Upper lobe of right lung (tissue), 1 donor: ENCODE measurements around the gene SLC2A6. TPM values are rescaled to one million over a fixed set of nuclear protein-coding genes. Genes with fewer than 3 reads are reported as not detected.

Experiments
- ATAC-seq: fragments of 200-7000 bp; cut with Tn5 transposase; one replicate; pipeline ENCODE4 v1.9.1; 2020; ENCODE audit warnings: mild to moderate bottlenecking, moderate library complexity
- DNase-seq: peaks from one replicate; pipeline ENCODE4 v3.0.0-alpha.2; 2020
- H3K27ac ChIP-seq: fragments of 200-600 bp; one replicate; pipeline ENCODE4 v1.8.0; 2022
- H3K27me3 ChIP-seq: fragments of 200-600 bp; one replicate; pipeline ENCODE4 v1.8.0; 2022; ENCODE audit warnings: mild to moderate bottlenecking
- H3K36me3 ChIP-seq: fragments of 200-600 bp; one replicate; pipeline ENCODE4 v1.8.0; 2022
- H3K4me1 ChIP-seq: fragments of 200-600 bp; one replicate; pipeline ENCODE4 v1.8.0; 2022
- H3K4me3 ChIP-seq: fragments of 200-600 bp; one replicate; pipeline ENCODE4 v1.8.0; 2022; ENCODE audit warnings: mild to moderate bottlenecking
- H3K9me3 ChIP-seq: fragments of 200-600 bp; one replicate; pipeline ENCODE4 v1.8.0; 2022
- CTCF ChIP-seq: fragments of 200-600 bp; IDR thresholded peaks from one replicate; pipeline ENCODE4 v1.8.0; 2022; ENCODE audit warnings: antibody characterized with exemption
- intact Hi-C: fragments of 100-400 bp; cut with DNase I; formaldehyde crosslinking; loops from one replicate; pipeline ENCODE4 v1.11.0; 2022
- total RNA-seq: library from RNA; stranded (reverse); fragmentation: NEBNext Ultra II Directional; extraction: Animal tissue kit (Norgen Biotek cat#: 25700); gene quantifications from one replicate; pipeline ENCODE4 v1.2.1, GENCODE V29; 2021
- donor health status: DM: no; HTN: yes; CAD: no; lungs with severe emphysema.

Gene SLC2A6
- total RNA-seq, 1 donor from 2014 or later: 11.4 TPM

- Histone ChIP-seq H3K4me1 (peaks cover 8% of the 10 kb centered on the region), H3K36me3 (no peaks in the 10 kb centered on the region), H3K27me3 (peaks cover 10% of the 10 kb centered on the region), H3K27ac (no peak within 1 kb of the TSS), H3K4me3 (no peak within 1 kb of the TSS), H3K9me3 (no peaks in the 10 kb centered on the region)
- no peak for DNase-seq
- no peak for ATAC-seq
- intact Hi-C loops: no loop called here
- TF ChIP-seq CTCF: no peak
These were observed 57.0 kb downstream of the SLC2A6 start, which contains the start of gene ADAMTS13 for GRCh38 chr9:133421615-133422542. Gene ADAMTS13, plus strand, starts transcription at chr9:133422367. Its CDS starts 77 bp downstream, at chr9:133422444.

Other genes starting within 250 kb of the SLC2A6 start
- gene ABO, start 203.9 kb downstream of the SLC2A6 start, total RNA-seq: 16.8 TPM
- gene SURF6, start 142.9 kb downstream of the SLC2A6 start, total RNA-seq: 15.9 TPM
- gene MED22, start 131.0 kb downstream of the SLC2A6 start, total RNA-seq: 25.8 TPM
- gene RPL7A, start 130.9 kb downstream of the SLC2A6 start, total RNA-seq: 1,380 TPM
- 43.9 TPM for gene SURF1, start 122.6 kb downstream of the SLC2A6 start, total RNA-seq
- gene SURF2, start 122.5 kb downstream of the SLC2A6 start, total RNA-seq: 12.0 TPM
- 142 TPM for gene SURF4, start 103.0 kb downstream of the SLC2A6 start, total RNA-seq
- 1.2 TPM for gene STKLD1, start 102.7 kb downstream of the SLC2A6 start, total RNA-seq
- 22.6 TPM for gene REXO4, start 61.1 kb downstream of the SLC2A6 start, total RNA-seq
- 2.0 TPM for gene ADAMTS13, start 56.7 kb downstream of the SLC2A6 start, total RNA-seq
- 39.8 TPM for gene CACFD1, start 19.1 kb downstream of the SLC2A6 start, total RNA-seq
- gene MYMK, start 45.9 kb upstream of the SLC2A6 start, total RNA-seq: not detected
- 17.4 TPM for gene ADAMTSL2, start 55.6 kb upstream of the SLC2A6 start, total RNA-seq
- not detected for gene FAM163B, start 130.3 kb upstream of the SLC2A6 start, total RNA-seq
- not detected for gene DBH, start 157.3 kb upstream of the SLC2A6 start, total RNA-seq